ENCODE data around the gene WNT5B. TPM values are rescaled to one million over a fixed set of nuclear protein-coding genes. Genes with fewer than 3 reads are reported as not detected.

Gene WNT5B
- total and polyA plus RNA-seq, 3 donors from 2014 or later: 4.6 to 5.8 (median 4.9) TPM

- 60 to 63% methylated on average over 5 of the region's 5 CpGs for WGBS, 2 donors
These were observed 41.0 kb upstream of the WNT5B start for GRCh38 chr12:1587927-1588574.

GRCh38 chr12:1588575-1588947, 40.5 kb upstream of the WNT5B start:
- TF ChIP-seq CTCF (IDR thresholded peaks at IDR 0.05) (no peak), POLR2A (IDR thresholded peaks at IDR 0.05) (no peak)
- 78 to 85% methylated on average over 3 of the region's 3 CpGs for WGBS, 2 donors

More at GRCh38 chr12:1587927-1588574, 41.0 kb upstream of the WNT5B start:
- Histone ChIP-seq H3K4me3 (no peak overlapping the region), H3K27me3 (no peaks in the 10 kb centered on the region), H3K27ac (no peak overlapping the region), H3K9me3 (no peaks in the 10 kb centered on the region), H3K36me3 (ENCODE audit: low read depth, missing control alignments) (no peaks in the 10 kb centered on the region), H3K4me1 (peaks cover 28% of the 10 kb centered on the region)
- intact Hi-C loops (cut with DNase I; ENCODE audit: low total_unique reads): loop anchor here (10.0 kb wide), 1 partner anchor 473 kb away; no protein-coding TSS in a partner anchor
- no peak for TF ChIP-seq CTCF (IDR thresholded peaks at IDR 0.05)
- no peak for TF ChIP-seq POLR2A (IDR thresholded peaks at IDR 0.05)
- DNase-seq: no peak

GRCh38 chr12:1590221-1590979, 38.6 kb upstream of the WNT5B start:
- peak; percentile 60 for DNase-seq
- intact Hi-C loops (cut with DNase I; ENCODE audit: low total_unique reads): no loop called here
- 19 to 27% methylated on average over 12 of the region's 12 CpGs for WGBS, 2 donors
- H3K4me1 ChIP-seq: peaks cover 31% of the 10 kb centered on the region
- no peaks in the 10 kb centered on the region for H3K27me3 ChIP-seq
- TF ChIP-seq CTCF (IDR thresholded peaks at IDR 0.05) (no peak), POLR2A (IDR thresholded peaks at IDR 0.05) (no peak)
- no peak overlapping the region for H3K4me3 ChIP-seq
- H3K27ac ChIP-seq: peak overlapping the region in 1 of 2 donors; percentile 64
- no peaks in the 10 kb centered on the region for H3K9me3 ChIP-seq
- no peaks in the 10 kb centered on the region for H3K36me3 ChIP-seq (ENCODE audit: low read depth, missing control alignments)

More at GRCh38 chr12:1588575-1588947, 40.5 kb upstream of the WNT5B start:
- no peak overlapping the region for H3K27ac ChIP-seq
- H3K36me3 ChIP-seq (ENCODE audit: low read depth, missing control alignments): no peaks in the 10 kb centered on the region
- no peaks in the 10 kb centered on the region for H3K27me3 ChIP-seq
- H3K4me3 ChIP-seq: no peak overlapping the region
- H3K9me3 ChIP-seq: no peaks in the 10 kb centered on the region
- peaks cover 28% of the 10 kb centered on the region for H3K4me1 ChIP-seq
- intact Hi-C loops (cut with DNase I; ENCODE audit: low total_unique reads): loop anchor here (10.0 kb wide), 1 partner anchor 474 kb away; no protein-coding TSS in a partner anchor
- no peak for DNase-seq

- H3K27me3 ChIP-seq: no peaks in the 10 kb centered on the region
- intact Hi-C loops (cut with DNase I; ENCODE audit: low total_unique reads): no loop called here
- H3K9me3 ChIP-seq: no peaks in the 10 kb centered on the region
- no peaks in the 10 kb centered on the region for H3K36me3 ChIP-seq (ENCODE audit: low read depth, missing control alignments)
- H3K27ac ChIP-seq: no peak overlapping the region
- DNase-seq: no peak
- TF ChIP-seq POLR2A (IDR thresholded peaks at IDR 0.05): no peak
- TF ChIP-seq CTCF (IDR thresholded peaks at IDR 0.05): no peak
- WGBS, 2 donors: 8 to 11% methylated on average over 3 of the region's 3 CpGs
- H3K4me1 ChIP-seq: peaks cover 31% of the 10 kb centered on the region
- peak overlapping the region in 1 of 2 donors; percentile 83 for H3K4me3 ChIP-seq
These were observed 38.0 kb upstream of the WNT5B start for GRCh38 chr12:1591034-1591433.
